GM19468 (cell line): Measurements from ENCODE around the gene SLC22A5.

ENCODE experiments used
- ATAC-seq: cut with Tn5 transposase; IDR thresholded peaks from one replicate; pipeline ENCODE4 v1.9.1; 2021; ENCODE audit warnings: mild to moderate bottlenecking, moderate library complexity, moderate number of reproducible peaks; ENCODE audit not compliant: unreplicated experiment; ENCODE audit errors: extremely low read depth

SLC22A5 gene

GRCh38 chr5:132369474-132370180 is at the start of gene SLC22A5:
TSS of gene SLC22A5 (plus strand) at chr5:132369710. CDS start at chr5:132369973, 263 bp downstream.
- peak; percentile 75 for ATAC-seq

GRCh38 chr5:132319975-132320374 is 49.5 kb upstream of the SLC22A5 start:
- no peak for ATAC-seq

DNA sequence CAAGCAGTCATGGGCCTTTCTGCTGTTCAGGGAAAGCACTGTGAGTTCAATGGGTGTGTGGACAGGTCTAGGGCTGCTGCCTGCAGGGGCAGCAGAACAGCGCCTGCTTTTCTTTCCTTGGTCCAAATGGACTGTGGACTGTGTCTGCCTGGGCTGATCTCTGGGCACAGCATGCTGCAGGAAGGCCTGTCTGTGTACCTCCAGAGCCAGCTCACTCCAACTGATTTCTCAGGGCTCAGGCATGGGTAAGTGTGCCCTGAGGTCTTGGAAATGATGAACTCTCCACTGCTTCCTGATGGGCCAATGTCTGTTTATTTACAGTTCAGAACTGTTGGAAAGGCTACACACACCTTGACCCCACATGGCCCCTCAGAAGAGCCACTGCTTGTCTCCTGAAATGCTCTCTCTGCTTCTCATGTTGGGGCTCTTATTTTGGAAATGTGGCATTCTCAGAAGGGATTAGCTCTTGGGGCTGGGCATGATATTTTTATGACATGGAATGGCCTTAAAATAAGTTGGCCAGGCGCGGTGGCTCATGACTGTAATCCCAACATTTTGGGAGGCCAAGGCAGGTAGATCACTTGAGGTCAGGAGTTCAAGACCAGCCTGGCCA is 48.3 kb upstream of the SLC22A5 start:
- ATAC-seq = no peak

- no peak for ATAC-seq
These were observed 47.2 kb upstream of the SLC22A5 start for GRCh38 chr5:132322266-132322665.

GRCh38 chr5:132323202-132323601 is 46.3 kb upstream of the SLC22A5 start:
- no peak for ATAC-seq

GRCh38 chr5:132325691-132326090 is 43.8 kb upstream of the SLC22A5 start:
- ATAC-seq = no peak

GRCh38 chr5:132327252-132327955 is 42.1 kb upstream of the SLC22A5 start:
- no peak for ATAC-seq

- ATAC-seq = no peak
These were observed 34.7 kb upstream of the SLC22A5 start for GRCh38 chr5:132334812-132335211.

DNA sequence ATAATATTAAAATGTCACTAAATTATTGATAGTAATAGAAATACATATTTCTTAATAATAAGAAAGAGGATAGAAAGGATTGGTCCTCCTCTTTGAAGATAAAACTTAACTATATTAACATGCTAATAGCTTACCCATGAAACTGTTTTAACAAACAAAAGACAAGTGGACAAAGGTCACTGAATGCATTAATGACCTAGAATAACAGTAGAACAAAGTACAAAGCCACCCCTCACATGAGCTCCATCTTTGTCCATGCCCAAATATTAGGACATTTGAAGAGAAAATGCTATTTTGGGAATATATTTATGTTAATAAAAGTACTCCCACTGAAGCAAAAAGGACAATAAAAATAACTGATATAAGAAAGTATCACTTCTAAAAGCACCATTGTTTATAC is 34.1 kb upstream of the SLC22A5 start:
- no peak for ATAC-seq

GRCh38 chr5:132339502-132339901 is 30.0 kb upstream of the SLC22A5 start:
- ATAC-seq = no peak

DNA sequence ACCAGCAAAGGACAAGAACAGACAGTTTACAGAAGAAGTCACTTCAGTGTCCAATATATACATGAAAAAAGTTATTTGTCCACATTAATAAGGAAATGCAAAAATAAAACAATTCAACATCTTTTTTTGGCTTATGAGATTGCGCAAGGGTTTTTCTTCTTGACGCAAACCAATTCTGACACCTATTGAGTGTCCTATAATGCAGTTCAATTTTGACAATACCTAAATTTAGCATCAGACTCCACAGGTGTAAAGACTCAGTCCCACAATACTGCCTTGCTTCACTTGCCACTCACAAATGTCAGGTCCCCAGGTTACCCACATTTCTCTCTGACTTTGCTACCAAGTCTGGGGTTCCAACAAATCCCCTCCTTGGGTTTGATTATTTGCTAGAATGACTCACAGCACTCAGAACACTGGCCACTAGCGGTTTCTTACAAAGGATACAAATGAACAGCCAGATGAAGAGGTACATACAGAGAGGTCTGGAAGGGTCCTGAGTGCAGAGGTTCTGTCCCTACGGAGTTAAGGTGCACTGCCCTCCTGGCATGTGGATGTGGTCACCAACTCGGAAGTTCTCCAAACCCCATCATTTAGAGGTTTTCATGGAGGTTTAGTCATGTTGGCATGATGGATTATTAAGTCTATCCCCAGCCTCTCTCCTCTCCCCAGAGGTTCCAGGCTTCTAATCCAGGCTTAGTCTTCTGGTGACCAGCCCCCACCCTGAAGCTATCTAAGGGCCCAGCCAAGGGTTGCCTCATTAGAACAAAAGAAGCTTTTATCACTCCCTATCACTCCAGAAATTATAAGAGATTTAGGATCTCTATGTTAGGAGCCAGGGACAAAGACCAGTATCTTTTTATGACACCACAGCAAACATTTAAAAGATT is 27.0 kb upstream of the SLC22A5 start:
- no peak for ATAC-seq

GRCh38 chr5:132344775-132345514 is 24.6 kb upstream of the SLC22A5 start:
- ATAC-seq = no peak

DNA sequence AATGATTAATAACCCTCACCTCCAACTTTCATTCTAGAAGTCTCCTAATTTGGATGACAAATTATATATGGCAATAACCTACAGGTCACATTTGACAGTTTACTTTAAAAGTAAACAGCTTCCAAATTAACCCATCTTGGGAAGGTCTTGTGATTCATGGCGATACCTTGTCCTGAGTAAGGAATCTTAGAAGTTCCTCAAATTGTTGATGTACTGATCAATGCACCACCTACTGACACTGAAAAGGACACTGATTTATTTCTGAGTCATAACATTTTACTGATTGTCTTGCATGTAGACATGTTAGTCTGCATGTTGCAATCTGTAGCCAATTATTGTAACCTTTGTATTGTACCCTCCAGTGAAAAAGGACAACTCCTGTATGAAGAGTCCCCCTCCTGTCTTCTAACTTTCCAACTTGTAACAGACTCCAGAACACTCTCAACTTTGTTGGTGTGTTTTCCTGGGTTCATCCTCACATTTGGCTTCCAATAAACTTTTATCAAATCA is 16.0 kb upstream of the SLC22A5 start:
- no peak for ATAC-seq

- ATAC-seq = no peak
These were observed 14.9 kb upstream of the SLC22A5 start for GRCh38 chr5:132354381-132355139.

GRCh38 chr5:132355140-132355765 is 14.3 kb upstream of the SLC22A5 start:
- ATAC-seq = no peak

DNA sequence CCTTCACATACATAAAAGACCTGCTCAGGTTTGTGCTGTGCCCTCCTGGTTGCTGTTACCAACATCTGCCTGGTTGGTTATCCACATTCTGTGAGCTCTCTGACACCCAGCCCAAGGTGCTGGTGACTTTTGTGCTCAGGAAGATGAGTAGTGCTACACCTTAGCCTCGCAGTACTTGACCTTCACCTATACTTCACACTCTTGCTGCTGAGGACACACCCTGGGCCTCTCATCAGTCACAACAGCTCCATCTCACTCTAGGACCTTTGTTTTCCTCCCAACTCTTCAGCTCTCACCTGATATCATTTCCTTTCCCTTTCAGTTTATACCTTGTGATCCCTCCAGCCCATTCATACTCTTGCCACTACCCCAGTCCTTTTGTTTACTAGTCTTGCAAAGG is 10.7 kb upstream of the SLC22A5 start:
- ATAC-seq = no peak

GRCh38 chr5:132362086-132362485 is 7.4 kb upstream of the SLC22A5 start:
- ATAC-seq = no peak

- ATAC-seq = no peak
These were observed 5.9 kb upstream of the SLC22A5 start for GRCh38 chr5:132363431-132364112.
